Left ventricle myocardium inferior (tissue), 1 donor: Measurements from ENCODE around the gene CPO. TPM values are rescaled to one million over a fixed set of nuclear protein-coding genes. Genes with fewer than 3 reads are reported as not detected.

Experiments used
- DNase-seq: peaks from one replicate; pipeline ENCODE4 v3.0.0-alpha.2; 2020
- H3K27ac ChIP-seq: fragments of 200-600 bp; replicated peaks from 2 replicates; pipeline ENCODE4 v1.8.0; 2021
- H3K27me3 ChIP-seq: fragments of 200-600 bp; 2 replicates; pipeline ENCODE4 v1.8.0; 2021; ENCODE audit warnings: low read depth
- H3K36me3 ChIP-seq: fragments of 200-600 bp; 2 replicates; pipeline ENCODE4 v1.8.0; 2021
- H3K4me1 ChIP-seq: fragments of 200-600 bp; 2 replicates; pipeline ENCODE4 v1.8.0; 2021
- H3K4me3 ChIP-seq: fragments of 200-600 bp; 2 replicates; pipeline ENCODE4 v1.8.0; 2021; ENCODE audit warnings: mild to moderate bottlenecking, moderate library complexity
- H3K9me3 ChIP-seq: fragments of 200-600 bp; replicated peaks from 2 replicates; pipeline ENCODE4 v1.8.0; 2021
- CTCF ChIP-seq: fragments of 200-600 bp; IDR thresholded peaks from 2 replicates; pipeline ENCODE4 v1.8.0; 2021; ENCODE audit warnings: antibody characterized with exemption, mild to moderate bottlenecking, borderline replicate concordance
- intact Hi-C: fragments of 100-400 bp; cut with micrococcal nuclease; formaldehyde crosslinking; loops from one replicate; pipeline ENCODE4 v1.11.0; 2022
- total RNA-seq: library from RNA; stranded (reverse); fragmentation: NEBNext Ultra II Directional; extraction: Animal tissue kit (Norgen Biotek cat#: 25700); gene quantifications from one replicate; pipeline ENCODE4 v1.2.1, GENCODE V29; 2021
- donor health status: DM: no; HTN: yes; CAD: no; lungs with severe emphysema.

CPO gene
- total RNA-seq, 1 donor from 2014 or later: 0.25 TPM

GRCh38 chr2:206974551-206974950, 35.2 kb downstream of the CPO start:
- H3K27me3 ChIP-seq: no peaks in the 10 kb centered on the region
- H3K4me1 ChIP-seq: no peaks in the 10 kb centered on the region
- intact Hi-C loops: no loop called here
- H3K9me3 ChIP-seq: peaks cover 5% of the 10 kb centered on the region
- DNase-seq: no peak
- no peak overlapping the region for H3K4me3 ChIP-seq
- H3K27ac ChIP-seq: no peak overlapping the region
- no peaks in the 10 kb centered on the region for H3K36me3 ChIP-seq
- TF ChIP-seq CTCF: no peak

- intact Hi-C loops: no loop called here
These were observed 39.4 kb downstream of the CPO start for GRCh38 chr2:206978746-206979145.

GRCh38 chr2:206979365-206979764, 40.0 kb downstream of the CPO start:
- intact Hi-C loops: no loop called here
- no peak for DNase-seq
- Histone ChIP-seq H3K27ac (no peak overlapping the region), H3K27me3 (no peaks in the 10 kb centered on the region), H3K4me3 (no peak overlapping the region), H3K9me3 (peaks cover 5% of the 10 kb centered on the region), H3K4me1 (peaks cover 28% of the 10 kb centered on the region), H3K36me3 (no peaks in the 10 kb centered on the region)
- TF ChIP-seq CTCF: no peak

More at GRCh38 chr2:206978746-206979145, 39.4 kb downstream of the CPO start:
- Histone ChIP-seq H3K36me3 (no peaks in the 10 kb centered on the region), H3K4me3 (no peak overlapping the region), H3K27ac (no peak overlapping the region), H3K9me3 (peaks cover 5% of the 10 kb centered on the region), H3K4me1 (peaks cover 28% of the 10 kb centered on the region), H3K27me3 (no peaks in the 10 kb centered on the region)
- TF ChIP-seq CTCF: no peak
- DNase-seq: no peak

- no peak for TF ChIP-seq CTCF
- peaks cover 5% of the 10 kb centered on the region for H3K9me3 ChIP-seq
- H3K27me3 ChIP-seq: no peaks in the 10 kb centered on the region
- H3K4me3 ChIP-seq: no peak overlapping the region
- DNase-seq: no peak
- peaks cover 28% of the 10 kb centered on the region for H3K4me1 ChIP-seq
- no peak overlapping the region for H3K27ac ChIP-seq
- H3K36me3 ChIP-seq: no peaks in the 10 kb centered on the region
- intact Hi-C loops: loop anchor here (2.0 to 10.0 kb wide), 3 partner anchors 175 to 495 kb away; partner anchors contain the start of gene KLF7
These were observed 40.6 kb downstream of the CPO start for GRCh38 chr2:206979922-206980321.

GRCh38 chr2:206980413-206980812, 41.1 kb downstream of the CPO start:
- TF ChIP-seq CTCF: no peak
- Histone ChIP-seq H3K4me3 (no peak overlapping the region), H3K36me3 (no peaks in the 10 kb centered on the region), H3K27ac (peak overlapping the region; percentile 33), H3K4me1 (peaks cover 28% of the 10 kb centered on the region), H3K27me3 (no peaks in the 10 kb centered on the region), H3K9me3 (peaks cover 2% of the 10 kb centered on the region)
- DNase-seq: no peak
- intact Hi-C loops: loop anchor here (2.0 to 10.0 kb wide), 3 partner anchors 176 to 494 kb away; partner anchors contain the start of gene KLF7
